ENCODE results near the gene SNTB2. TPM values are rescaled to one million over a fixed set of nuclear protein-coding genes. Genes with fewer than 3 reads are reported as not detected.
A peak's percentile ranks its signal among the peaks of the same experiment; 100 is the strongest.

Gene SNTB2
- total and polyA plus RNA-seq, 2 of the 4 experiments (the other 2 are of a cell fraction): 23.5 to 47.5 TPM

GRCh38 chr16:69190046-69190588 is 3.2 kb downstream of the SNTB2 start:
- no peak overlapping the region for H2AFZ ChIP-seq (replicated peaks; ENCODE audit: low read length, poor library complexity)
- H2BK20ac ChIP-seq (ENCODE audit: low read depth, low read length): no peak overlapping the region
- H3K4ac ChIP-seq (ENCODE audit: low read depth, low read length): no peak overlapping the region
- peaks cover 24% of the 10 kb centered on the region for H3K4me1 ChIP-seq (ENCODE audit: control insufficient read depth, insufficient read depth, low read length)
- no peak overlapping the region for H3K4me3 ChIP-seq (ENCODE audit: insufficient read depth, low read depth, low read length)
- no peaks in the 10 kb centered on the region for H3K27me3 ChIP-seq (ENCODE audit: control insufficient read depth, insufficient read depth, low read length)
- DNase-seq (no peak), ATAC-seq (ENCODE audit: low read depth) (no peak)
- in situ Hi-C loops (cut with MboI; ENCODE audit: low sequenced_read_pairs) (no loop called here), intact Hi-C loops (cut with micrococcal nuclease) (no loop called here), dilution Hi-C loops (cut with HindIII; ENCODE audit: low sequenced_read_pairs, unreplicated experiment) (no loop called here)
- ChIA-PET POLR2A (ENCODE audit: unreplicated experiment) (interaction anchor here (0.7 kb wide), 1 partner anchor 86 kb away, joined by 12 read pairs; no protein-coding TSS in a partner anchor), CTCF (no interaction called here)
- 75% methylated on average over 1 of the region's 2 CpGs; no CpG with 5 or more reads in 1 of the 2 experiments for WGBS, 2 experiments (ENCODE audit: extremely low coverage in 2 of 2, insufficient read length in 1 of 2)
- H2BK120ac ChIP-seq (ENCODE audit: low read depth, low read length): no peak overlapping the region
- H4K20me1 ChIP-seq (ENCODE audit: insufficient read depth, low read length): peaks cover 29% of the 10 kb centered on the region; the same call in 1 of the 2 replicates
- H2AK5ac ChIP-seq (ENCODE audit: low read depth, low read length): no peak overlapping the region
- H2BK15ac ChIP-seq (ENCODE audit: low read depth, low read length): no peak overlapping the region
- H2BK5ac ChIP-seq (ENCODE audit: low read depth, low read length, poor library complexity, severe bottlenecking): peak overlapping the region; percentile 27
- no peak overlapping the region for H4K5ac ChIP-seq (ENCODE audit: low read depth, low read length)
- no TSS peak for BruUV-seq (replicated peaks)
- H4K8ac ChIP-seq (ENCODE audit: low read depth in 2 of 2, low read length in 2 of 2): no peak overlapping the region
- 0 out of 2 replicates have a peak, but pooled peaks cover 2% of the 10 kb centered on the region for H3K36me3 ChIP-seq (ENCODE audit: control insufficient read depth, insufficient read depth, low read length)
- no peak overlapping the region for H3K56ac ChIP-seq (ENCODE audit: extremely low read depth, insufficient read depth, low read length)
- H3K18ac ChIP-seq (ENCODE audit: low read depth, low read length): no peak overlapping the region
- H3K79me1 ChIP-seq (ENCODE audit: low read depth in 1 of 2, low read length in 2 of 2): peaks cover 3 to 55% of the 10 kb centered on the region in 2 experiments
- H3K23ac ChIP-seq (ENCODE audit: low read depth, low read length): no peak overlapping the region; the same call in 1 of the 2 replicates
- peaks cover 16% of the 10 kb centered on the region for H3K9me1 ChIP-seq (ENCODE audit: insufficient read depth, low read length)
- peak overlapping the region; percentile 30; the same call in 1 of the 2 replicates for H3K4me2 ChIP-seq (ENCODE audit: low read depth, low read length)
- TF ChIP-seq RCOR1 (IDR thresholded peaks at IDR 0.05; ENCODE audit: insufficient replicate concordance, low read length): no peak
- TF ChIP-seq FOS (IDR thresholded peaks at IDR 0.05; ENCODE audit: low read depth, low read length): no peak
- no peak for TF ChIP-seq USF2 (IDR thresholded peaks at IDR 0.05; ENCODE audit: low read depth, low read length)
- TF ChIP-seq CHD1 (IDR thresholded peaks at IDR 0.05; ENCODE audit: low read depth, low read length): no peak
- no peak for TF ChIP-seq SMC3 (IDR thresholded peaks at IDR 0.05; ENCODE audit: low read depth, low read length)
- no peak overlapping the region; the same call in 1 of the 2 replicates for H3K14ac ChIP-seq (replicated peaks; ENCODE audit: low read depth, low read length)
- no peak overlapping the region; the same call in 1 of the 2 replicates for H3K27ac ChIP-seq (ENCODE audit: insufficient read depth, low read length)
- H3K9ac ChIP-seq (ENCODE audit: low read depth, low read length): no peak overlapping the region
- H2AK9ac ChIP-seq (replicated peaks; ENCODE audit: low read depth, low read length, poor library complexity): no peak overlapping the region
- H4K91ac ChIP-seq (ENCODE audit: insufficient read depth, low read depth, low read length): no peak overlapping the region
- H3K9me3 ChIP-seq (ENCODE audit: control insufficient read depth, insufficient read depth, low read length): no peaks in the 10 kb centered on the region

Data from IMR-90 (cell line).